GM12878 (cell line): Measurements from ENCODE around the gene METAP1D. TPM values are rescaled to one million over a fixed set of nuclear protein-coding genes. Genes with fewer than 3 reads are reported as not detected.

Experiments
- CEBPZ ChIP-seq: fragments of 150-350 bp; IDR thresholded peaks from 2 replicates; pipeline ENCODE4 v1.6.1; 2016; ENCODE audit warnings: low read depth, low read length
- LARP7 ChIP-seq: fragments of 450-650 bp; IDR thresholded peaks from 2 replicates; pipeline ENCODE4 v1.6.1; 2017; ENCODE audit warnings: mild to moderate bottlenecking
- PKNOX1 ChIP-seq: fragments of 450-650 bp; IDR thresholded peaks from 2 replicates; pipeline ENCODE4 v1.6.1; 2016; ENCODE audit warnings: mild to moderate bottlenecking
- polyA plus RNA-seq, 11 experiments: library from polyadenylated mRNA; depleted of rRNA in 4 of 11; unstranded in 6 of 11; stranded (reverse) in 5 of 11; fragments of >200 nt; fragmentation: Nextera tagmentation in 4 of 11; fragmentation: Illumina TruSeq in 1 of 11; extraction: Ambion mirVana in 4 of 11; extraction: Trizol in 1 of 11; gene quantifications; 1 replicate in 1 of 11; 2 replicates in 10 of 11; pipeline versions ENCODE4 v1.2.1 to v1.2.3, GENCODE V29; 2011 to 2016; ENCODE audit warnings: inconsistent platforms in 2 of 11, missing spikeins in 2 of 11, low read depth in 1 of 11
- total RNA-seq, 4 experiments: library from RNA; depleted of rRNA in 3 of 4; stranded (reverse); fragments of >200 nt in 3 of 4; fragmentation: Illumina TruSeq in 1 of 4; extraction: Trizol in 1 of 4; gene quantifications; 2 replicates each; pipeline versions ENCODE4 v1.2.1 to v1.2.3, GENCODE V29; 2013 to 2021

The METAP1D gene
- total and polyA plus RNA-seq, 10 of the 15 experiments (the other 5 are each of a cell fraction or from before 2014, with no cell fraction given): 4.5 to 12.1 (median 7.8) TPM

- TF ChIP-seq PKNOX1 (no peak), CEBPZ (no peak), LARP7 (no peak)
Measured at GRCh38 chr2:172129404-172129803, 129.7 kb downstream of the METAP1D start (continued).

Other genes with a start within 250 kb of the METAP1D start
- gene SLC25A12, start 105.7 kb upstream of the METAP1D start, total RNA-seq (2014; rRNA removed): 33.4 and 37.9 TPM in 2 replicates
- 34.7 and 35.6 TPM in 2 replicates for gene SLC25A12, start 105.7 kb upstream of the METAP1D start, total RNA-seq (2014; rRNA removed; fragmentation: Illumina TruSeq; extraction: Trizol)
- 28.1 and 31.0 TPM in 2 replicates for gene SLC25A12, start 105.7 kb upstream of the METAP1D start, total RNA-seq (2021)
- 50.0 and 54.9 TPM in 2 replicates for gene SLC25A12, start 105.7 kb upstream of the METAP1D start, polyA plus RNA-seq (2011; rRNA removed)
- gene SLC25A12, start 105.7 kb upstream of the METAP1D start, polyA plus RNA-seq (2014; fragmentation: Illumina TruSeq; extraction: Trizol): 36.4 and 41.5 TPM in 2 replicates
- gene SLC25A12, start 105.7 kb upstream of the METAP1D start, polyA plus RNA-seq (2014; fragmentation: Nextera tagmentation; extraction: Ambion mirVana): 10 to 100 TPM; 20.9 to 27.4 TPM
- gene SLC25A12, start 105.7 kb upstream of the METAP1D start, polyA plus RNA-seq (2014; rRNA removed): 28.7 and 34.4 TPM in 2 replicates
- 10 to 100 TPM; 31.1 to 32.5 TPM for gene SLC25A12, start 105.7 kb upstream of the METAP1D start, polyA plus RNA-seq (2016; fragmentation: Nextera tagmentation; extraction: Ambion mirVana)
- gene HAT1, start 77.5 kb upstream of the METAP1D start, total RNA-seq (2014; rRNA removed): 60.0 and 72.8 TPM in 2 replicates
- 89.9 and 93.9 TPM in 2 replicates for gene HAT1, start 77.5 kb upstream of the METAP1D start, total RNA-seq (2014; rRNA removed; fragmentation: Illumina TruSeq; extraction: Trizol)
- gene HAT1, start 77.5 kb upstream of the METAP1D start, total RNA-seq (2021): 65.2 and 66.9 TPM in 2 replicates
- gene HAT1, start 77.5 kb upstream of the METAP1D start, polyA plus RNA-seq (2011; rRNA removed): 125 and 202 TPM in 2 replicates
- 135 and 167 TPM in 2 replicates for gene HAT1, start 77.5 kb upstream of the METAP1D start, polyA plus RNA-seq (2014; fragmentation: Illumina TruSeq; extraction: Trizol)
- 100 to 1,000 TPM; 177 to 190 TPM for gene HAT1, start 77.5 kb upstream of the METAP1D start, polyA plus RNA-seq (2014; fragmentation: Nextera tagmentation; extraction: Ambion mirVana)
- 76.9 and 98.5 TPM in 2 replicates for gene HAT1, start 77.5 kb upstream of the METAP1D start, polyA plus RNA-seq (2014; rRNA removed)
- 100 to 1,000 TPM; 201 to 225 TPM for gene HAT1, start 77.5 kb upstream of the METAP1D start, polyA plus RNA-seq (2016; fragmentation: Nextera tagmentation; extraction: Ambion mirVana)
- not detected in 2 replicates for gene DLX1, start 85.6 kb downstream of the METAP1D start, total RNA-seq (2014; rRNA removed)
- not detected in 2 replicates for gene DLX1, start 85.6 kb downstream of the METAP1D start, total RNA-seq (2014; rRNA removed; fragmentation: Illumina TruSeq; extraction: Trizol)
- not detected in 2 replicates for gene DLX1, start 85.6 kb downstream of the METAP1D start, total RNA-seq (2021)
- not detected in 2 replicates for gene DLX1, start 85.6 kb downstream of the METAP1D start, polyA plus RNA-seq (2011; rRNA removed)
- 0.06 TPM in 1 of 2 replicates, not detected in the other for gene DLX1, start 85.6 kb downstream of the METAP1D start, polyA plus RNA-seq (2014; fragmentation: Illumina TruSeq; extraction: Trizol)
- gene DLX1, start 85.6 kb downstream of the METAP1D start, polyA plus RNA-seq (2014; fragmentation: Nextera tagmentation; extraction: Ambion mirVana): not detected
- gene DLX1, start 85.6 kb downstream of the METAP1D start, polyA plus RNA-seq (2014; rRNA removed): not detected in 2 replicates
- not detected for gene DLX1, start 85.6 kb downstream of the METAP1D start, polyA plus RNA-seq (2016; fragmentation: Nextera tagmentation; extraction: Ambion mirVana)
- gene DLX2, start 102.9 kb downstream of the METAP1D start, total RNA-seq (2014; rRNA removed): not detected in 2 replicates
- gene DLX2, start 102.9 kb downstream of the METAP1D start, total RNA-seq (2014; rRNA removed; fragmentation: Illumina TruSeq; extraction: Trizol): not detected in 2 replicates
- not detected in 2 replicates for gene DLX2, start 102.9 kb downstream of the METAP1D start, total RNA-seq (2021)
- not detected in 2 replicates for gene DLX2, start 102.9 kb downstream of the METAP1D start, polyA plus RNA-seq (2011; rRNA removed)
- gene DLX2, start 102.9 kb downstream of the METAP1D start, polyA plus RNA-seq (2014; fragmentation: Illumina TruSeq; extraction: Trizol): 0.03 TPM in 1 of 2 replicates, not detected in the other
- not detected for gene DLX2, start 102.9 kb downstream of the METAP1D start, polyA plus RNA-seq (2014; fragmentation: Nextera tagmentation; extraction: Ambion mirVana)
- not detected in 2 replicates for gene DLX2, start 102.9 kb downstream of the METAP1D start, polyA plus RNA-seq (2014; rRNA removed)
- not detected for gene DLX2, start 102.9 kb downstream of the METAP1D start, polyA plus RNA-seq (2016; fragmentation: Nextera tagmentation; extraction: Ambion mirVana)